Mucosa of descending colon (tissue), 3 donors: ENCODE data around the gene NINJ2. TPM values are rescaled to one million over a fixed set of nuclear protein-coding genes. Genes with fewer than 3 reads are reported as not detected.

ENCODE experiments used
- ATAC-seq: fragments of 200-7000 bp; cut with Tn5 transposase; one replicate; pipeline ENCODE4 v1.9.1; 2020; ENCODE audit warnings: mild to moderate bottlenecking, moderate library complexity
- DNase-seq, 3 donors: peaks; one replicate each; pipeline ENCODE4 v3.0.0-alpha.2; 2020
- H3K36me3 ChIP-seq: fragments of 200-600 bp; one replicate; pipeline ENCODE4 v1.8.0; 2021; ENCODE audit warnings: low read depth, mild to moderate bottlenecking
- H3K4me1 ChIP-seq: fragments of 200-600 bp; one replicate; pipeline ENCODE4 v1.8.0; 2021; ENCODE audit warnings: low read depth, mild to moderate bottlenecking
- H3K4me3 ChIP-seq: fragments of 200-600 bp; one replicate; pipeline ENCODE4 v1.8.0; 2021; ENCODE audit warnings: mild to moderate bottlenecking
- H3K9me3 ChIP-seq: fragments of 200-600 bp; one replicate; pipeline ENCODE4 v1.8.0; 2021; ENCODE audit warnings: mild to moderate bottlenecking
- CTCF ChIP-seq: fragments of 200-600 bp; IDR thresholded peaks from one replicate; pipeline ENCODE4 v1.8.0; 2022; ENCODE audit warnings: antibody characterized with exemption, mild to moderate bottlenecking
- intact Hi-C, 2 donors: fragments of 100-400 bp; cut with DNase I in 1 of 2; cut with micrococcal nuclease in 1 of 2; formaldehyde crosslinking; loops; one replicate each; pipeline versions ENCODE4 v1.11.0 to v1.11.1; 2022; cut with DNase I, micrococcal nuclease
- total RNA-seq, 3 donors: library from RNA; stranded (reverse); fragmentation: NEBNext Ultra II Directional in 2 of 3; extraction: Animal tissue kit (Norgen Biotek cat#: 25700) in 2 of 3; gene quantifications; one replicate each; pipeline versions ENCODE4 v1.2.1 to v1.2.4, GENCODE V29; 2021 to 2023
- donor health status: DM: no; HTN: no; CAD: no; lungs with moderate emphysema.
- donor health status: DM: no; HTN: no; CAD: no.
- donor health status: DM: no; HTN: yes; CAD: no.

NINJ2 gene
- total RNA-seq, 3 donors from 2014 or later: 3.6 to 5.2 (median 3.8) TPM

GRCh38 chr12:546265-546919 is 116.9 kb downstream of the NINJ2 start:
- Histone ChIP-seq H3K36me3 (no peaks in the 10 kb centered on the region), H3K4me1 (peaks cover 2% of the 10 kb centered on the region), H3K4me3 (no peak overlapping the region), H3K9me3 (no peaks in the 10 kb centered on the region)
- ATAC-seq (peak; percentile 22), DNase-seq (peak in 1 of 3 donors; percentile 57)
- intact Hi-C loops: loop anchor here in 1 of 2 donors (5.0 kb wide), 1 partner anchor 104 kb away; no protein-coding TSS in a partner anchor
- no peak for TF ChIP-seq CTCF

GRCh38 chr12:545835-546234 is 117.4 kb downstream of the NINJ2 start:
- no peak overlapping the region for H3K4me3 ChIP-seq
- H3K9me3 ChIP-seq: no peaks in the 10 kb centered on the region
- DNase-seq (no peak), ATAC-seq (no peak)
- intact Hi-C loops: loop anchor here (2.0 to 5.0 kb wide), 2 partner anchors 91 to 104 kb away; no protein-coding TSS in a partner anchor
- no peaks in the 10 kb centered on the region for H3K36me3 ChIP-seq
- TF ChIP-seq CTCF: no peak
- peaks cover 7% of the 10 kb centered on the region for H3K4me1 ChIP-seq

DNA sequence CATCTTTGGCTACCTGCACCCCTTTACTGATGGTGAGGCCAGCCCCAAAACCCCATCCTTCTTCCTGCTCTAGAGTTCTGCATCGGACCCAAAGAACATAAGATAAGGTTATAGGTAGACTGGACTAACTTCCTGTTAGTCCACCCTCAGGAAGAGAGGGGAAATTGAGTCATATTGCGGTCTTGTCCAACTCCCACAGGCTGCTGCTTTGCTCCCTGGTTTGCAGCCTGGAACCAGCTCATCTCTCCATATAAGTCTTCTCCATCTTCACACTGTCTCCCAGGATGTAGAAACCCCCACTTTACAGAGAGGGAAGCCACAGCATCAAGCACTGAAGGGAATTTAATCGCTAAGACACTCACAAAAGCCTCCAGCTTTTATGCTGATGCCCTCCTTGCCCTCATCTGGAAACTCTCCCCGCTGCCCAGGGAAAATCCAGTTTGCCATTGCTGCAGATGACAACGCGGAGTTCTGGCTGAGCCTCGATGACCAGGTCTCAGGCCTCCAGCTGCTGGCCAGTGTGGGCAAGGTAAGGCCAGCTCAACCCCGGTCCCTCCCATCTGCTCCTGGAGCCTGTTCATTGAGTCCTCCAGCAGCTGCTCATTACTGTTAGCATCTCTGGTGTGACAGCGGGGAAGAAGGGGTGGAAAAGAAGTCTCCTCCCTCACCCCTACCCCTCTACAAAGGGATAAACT is 118.2 kb downstream of the NINJ2 start:
- no peak for TF ChIP-seq CTCF
- Histone ChIP-seq H3K4me3 (no peak overlapping the region), H3K4me1 (peaks cover 14% of the 10 kb centered on the region), H3K9me3 (no peaks in the 10 kb centered on the region), H3K36me3 (no peaks in the 10 kb centered on the region)
- DNase-seq: peak in 1 of 3 donors; percentile 27
- ATAC-seq: no peak
- intact Hi-C loops: loop anchor here (2.0 to 5.0 kb wide), 2 partner anchors 90 to 103 kb away; no protein-coding TSS in a partner anchor

- H3K9me3 ChIP-seq: no peaks in the 10 kb centered on the region
- DNase-seq (peak in 1 of 3 donors; percentile 46), ATAC-seq (no peak)
- peaks cover 23% of the 10 kb centered on the region for H3K4me1 ChIP-seq
- no peaks in the 10 kb centered on the region for H3K36me3 ChIP-seq
- H3K4me3 ChIP-seq: no peak overlapping the region
- intact Hi-C loops: loop anchor here in 1 of 2 donors (2.0 kb wide), 1 partner anchor 89 kb away; no protein-coding TSS in a partner anchor
- TF ChIP-seq CTCF: no peak
Measured at GRCh38 chr12:544142-544541, 119.1 kb downstream of the NINJ2 start.

- TF ChIP-seq CTCF: no peak
- Histone ChIP-seq H3K36me3 (no peaks in the 10 kb centered on the region), H3K9me3 (no peaks in the 10 kb centered on the region), H3K4me1 (peaks cover 34% of the 10 kb centered on the region), H3K4me3 (no peak overlapping the region)
- DNase-seq (no peak), ATAC-seq (no peak)
- intact Hi-C loops: no loop called here
Measured at GRCh38 chr12:543114-543451, 120.2 kb downstream of the NINJ2 start.
